NK-92 (cell line): ENCODE results near the gene TPH2.

Source experiments
- DNase-seq: peaks from one replicate; lab custom pipeline; 2025; ENCODE audit not compliant: unreplicated experiment; lab: John Stamatoyannopoulos, UW

The TPH2 gene

DNA sequence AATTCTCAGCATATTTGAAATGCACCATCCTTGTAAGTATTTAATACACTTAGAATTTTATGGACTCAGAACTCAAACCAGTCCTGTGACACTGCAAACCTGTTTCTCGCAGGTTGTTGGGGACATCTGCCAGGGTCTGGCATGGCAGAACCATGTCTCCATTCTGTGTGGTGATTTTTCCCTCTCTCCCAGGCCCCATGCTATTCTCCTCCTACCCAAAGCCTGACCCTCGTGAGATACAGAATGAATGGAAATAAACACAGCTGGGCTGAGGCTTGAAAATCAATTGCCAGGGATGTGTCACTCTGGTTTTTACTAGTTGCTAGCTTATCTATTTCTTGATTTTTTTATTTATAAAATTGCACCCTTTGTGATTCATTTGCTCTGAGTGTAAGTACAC lies 19.8 kb downstream of the TPH2 start:
- no peak for DNase-seq

DNA sequence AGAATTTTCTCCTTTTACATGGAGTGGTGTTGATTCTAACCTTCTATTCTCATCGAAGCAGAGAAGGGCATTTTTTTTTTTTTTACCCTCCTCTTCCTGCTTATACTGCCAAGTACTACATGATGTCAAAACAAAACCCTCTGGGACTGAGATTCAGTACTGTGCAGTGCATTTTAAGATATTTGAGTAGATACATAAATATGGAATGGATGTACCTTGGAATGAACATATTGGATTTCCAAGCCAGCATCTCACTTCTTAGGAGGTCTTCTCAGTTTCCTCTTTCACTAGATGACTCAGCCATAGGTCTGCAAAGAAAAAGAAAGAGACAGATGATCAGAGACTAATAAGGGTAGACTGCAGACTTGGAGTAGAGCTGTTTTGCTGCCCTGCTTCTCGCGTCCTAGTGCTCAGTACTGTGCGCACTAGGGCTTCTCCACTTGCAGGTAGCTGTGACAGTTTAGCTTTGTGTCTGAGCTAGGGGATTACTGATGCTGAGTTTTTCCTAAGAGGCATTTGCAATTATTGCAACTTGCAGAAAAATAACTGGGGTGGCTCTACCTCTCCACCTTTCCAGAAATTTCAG lies 20.4 kb downstream of the TPH2 start:
- no peak for DNase-seq

DNA sequence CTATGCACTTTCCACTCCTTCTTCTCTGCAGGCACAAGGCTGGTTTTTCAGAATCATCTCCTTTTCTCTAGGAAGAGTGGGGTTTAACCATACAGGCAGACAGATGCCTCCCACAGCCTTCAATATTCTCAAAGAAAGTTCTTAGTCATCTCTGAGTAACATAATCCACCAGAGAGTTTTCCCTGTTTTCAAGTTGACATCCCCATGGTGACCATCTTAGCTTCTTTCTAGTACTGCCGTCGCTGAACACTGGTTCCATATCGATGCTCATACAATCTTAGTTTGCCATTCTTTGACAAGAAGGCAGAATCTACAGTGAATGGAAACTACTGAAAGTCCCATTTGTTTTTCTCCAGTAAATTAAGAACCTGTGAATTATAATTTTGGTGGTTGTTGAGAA lies 28.6 kb downstream of the TPH2 start:
- DNase-seq = no peak

DNA sequence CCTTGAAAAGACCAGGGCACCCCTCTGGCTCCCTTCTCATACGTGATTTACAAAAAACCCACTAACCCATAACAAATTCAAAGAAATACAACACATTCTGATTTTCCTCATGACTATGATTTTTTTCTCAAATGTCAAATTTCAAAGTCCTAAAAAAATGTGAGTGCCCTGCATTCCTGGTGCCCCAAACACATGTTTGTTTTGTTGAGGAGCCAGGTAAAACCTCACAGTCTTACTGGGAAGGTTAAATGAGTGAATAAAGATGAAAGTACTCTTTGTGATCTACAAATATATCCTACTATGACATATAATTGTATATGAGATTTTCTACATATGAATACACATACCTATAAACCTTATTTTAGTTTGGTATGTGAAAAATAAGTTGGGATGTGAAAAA lies 30.7 kb downstream of the TPH2 start:
- no peak for DNase-seq

DNA sequence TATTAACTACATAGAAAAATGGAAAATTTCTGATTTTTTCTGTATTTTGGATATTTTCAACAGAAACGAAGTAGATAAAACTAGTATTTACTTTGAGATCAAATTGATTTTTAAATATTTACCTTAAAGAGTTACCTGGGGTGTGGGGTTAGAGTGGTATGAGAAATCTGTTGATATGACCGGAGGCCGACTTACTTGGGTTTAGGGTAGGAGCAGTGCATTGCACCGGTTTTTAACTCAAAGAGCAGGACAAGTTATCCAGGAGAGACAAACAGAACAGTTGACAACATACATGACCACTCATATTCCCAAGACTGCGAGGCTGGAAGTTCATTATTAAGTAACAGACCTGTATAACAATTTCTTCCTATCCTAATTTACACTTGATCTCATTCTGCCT lies 31.4 kb downstream of the TPH2 start:
- DNase-seq = no peak

DNA sequence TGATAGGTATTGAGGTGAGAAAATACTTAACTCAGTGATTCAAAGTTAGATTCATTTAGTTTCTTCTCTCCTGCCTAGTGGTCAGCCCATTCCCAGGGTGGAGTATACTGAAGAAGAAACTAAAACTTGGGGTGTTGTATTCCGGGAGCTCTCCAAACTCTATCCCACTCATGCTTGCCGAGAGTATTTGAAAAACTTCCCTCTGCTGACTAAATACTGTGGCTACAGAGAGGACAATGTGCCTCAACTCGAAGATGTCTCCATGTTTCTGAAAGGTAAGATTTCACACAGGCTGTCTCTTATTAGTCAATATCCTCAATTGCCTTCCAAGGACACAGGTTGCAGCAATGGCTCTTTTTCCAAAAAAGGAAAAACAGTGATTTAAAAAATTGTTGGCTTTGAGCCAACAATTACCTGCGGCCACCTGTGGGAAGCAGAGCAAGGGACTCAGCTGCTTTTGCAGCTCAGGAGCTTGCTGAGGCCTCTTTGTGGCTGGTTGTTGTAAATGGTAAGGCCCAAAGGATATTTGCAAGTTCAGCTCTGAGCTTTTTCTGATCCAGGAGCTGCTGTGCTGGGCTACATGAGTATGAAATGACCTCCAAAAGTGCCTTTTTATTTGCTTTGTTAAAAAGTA lies 33.9 kb downstream of the TPH2 start:
- no peak for DNase-seq

DNA sequence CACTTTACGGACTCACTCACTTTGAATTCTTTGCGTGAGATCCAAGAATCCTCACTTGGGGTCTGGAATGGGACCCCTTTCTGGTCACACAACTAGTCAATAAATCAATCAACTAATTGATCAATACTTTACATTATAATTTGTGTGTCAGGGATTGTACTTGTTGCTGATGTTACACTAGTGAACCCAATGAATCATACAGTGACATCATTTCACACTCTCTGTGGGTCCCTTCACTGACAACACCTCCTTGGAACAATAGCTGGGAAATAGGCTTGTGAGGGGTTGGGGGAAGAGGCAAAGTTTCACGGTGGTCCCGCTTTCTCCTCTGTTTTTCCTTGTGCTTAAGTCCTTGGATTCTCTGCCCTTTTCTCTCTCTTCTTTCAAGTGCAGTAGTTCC lies 35.0 kb downstream of the TPH2 start:
- DNase-seq = no peak

DNA sequence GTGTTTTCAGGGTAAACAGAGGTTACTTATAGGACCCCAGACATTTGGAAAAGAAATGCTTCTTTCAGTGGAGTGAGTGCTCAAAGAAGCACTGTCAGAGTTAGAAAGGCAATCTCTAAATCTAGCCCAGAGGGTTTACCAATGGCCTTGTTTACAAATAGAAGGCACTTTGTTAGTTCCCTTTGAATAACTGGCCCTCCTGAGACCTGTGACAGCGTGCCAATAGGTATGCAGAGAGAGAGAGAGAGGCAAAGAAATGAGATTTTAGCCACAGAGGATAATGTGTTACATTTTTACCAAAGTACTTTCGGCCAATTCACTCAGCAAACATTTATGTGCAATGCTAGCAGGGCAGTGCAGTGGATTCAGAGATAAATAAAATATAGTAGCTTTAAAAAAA lies 41.9 kb downstream of the TPH2 start:
- no peak for DNase-seq

DNA sequence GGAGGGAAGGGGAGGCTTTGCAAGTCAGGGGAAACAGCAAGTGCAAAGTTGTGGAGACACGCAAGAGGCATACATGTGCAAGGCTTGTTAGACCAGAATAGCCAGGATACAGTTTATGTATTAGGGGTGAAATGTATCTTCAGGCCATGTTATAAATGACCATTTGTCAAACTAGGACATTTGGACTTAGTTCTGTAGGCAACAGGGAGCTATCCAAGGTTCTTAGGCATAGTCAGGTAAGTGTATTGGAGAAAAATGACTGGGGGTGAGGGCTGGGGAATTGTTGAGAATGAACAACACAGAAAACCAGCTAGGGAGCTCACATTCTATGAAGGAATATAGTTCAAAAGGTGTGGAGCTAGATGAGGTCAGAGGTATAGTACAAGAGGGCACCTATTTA lies 42.5 kb downstream of the TPH2 start:
- DNase-seq = no peak

DNA sequence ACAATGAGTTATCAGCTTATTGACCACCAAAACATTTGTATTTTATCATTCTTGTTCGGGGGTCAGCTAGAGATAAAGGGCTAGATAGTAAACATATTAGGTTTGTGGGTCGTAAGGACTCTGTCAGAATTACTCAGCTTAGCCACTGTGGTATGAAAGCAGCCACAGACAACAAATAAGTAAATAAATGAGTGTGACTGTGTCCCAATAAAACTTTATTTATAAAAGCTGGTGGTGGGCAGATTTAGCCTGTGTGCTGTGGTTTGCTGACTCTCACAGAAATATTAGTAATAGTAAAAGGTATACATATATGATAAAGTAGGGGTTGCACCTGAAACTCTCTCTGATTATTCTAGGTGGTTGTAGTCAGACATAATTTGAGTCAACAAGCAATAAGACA lies 56.1 kb downstream of the TPH2 start:
- DNase-seq = no peak

DNA sequence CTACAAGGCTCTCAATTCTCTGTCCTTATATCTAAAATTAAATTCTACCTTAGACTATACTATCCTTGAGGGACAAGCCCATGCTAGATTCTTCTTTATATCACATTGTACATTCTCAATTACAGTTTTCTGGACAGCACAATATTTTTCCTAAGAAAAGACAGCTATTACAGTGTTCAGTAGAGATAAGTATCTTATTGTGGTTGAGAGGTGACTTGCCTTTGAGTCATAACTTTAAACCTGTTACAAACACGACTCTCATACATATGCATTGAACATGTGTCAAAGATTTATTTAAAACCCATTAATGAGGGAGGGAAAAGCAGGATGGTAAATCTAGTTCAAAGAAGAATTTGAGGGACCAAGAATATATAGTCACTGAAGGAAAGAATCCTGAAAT lies 61.1 kb downstream of the TPH2 start:
- DNase-seq = no peak

DNA sequence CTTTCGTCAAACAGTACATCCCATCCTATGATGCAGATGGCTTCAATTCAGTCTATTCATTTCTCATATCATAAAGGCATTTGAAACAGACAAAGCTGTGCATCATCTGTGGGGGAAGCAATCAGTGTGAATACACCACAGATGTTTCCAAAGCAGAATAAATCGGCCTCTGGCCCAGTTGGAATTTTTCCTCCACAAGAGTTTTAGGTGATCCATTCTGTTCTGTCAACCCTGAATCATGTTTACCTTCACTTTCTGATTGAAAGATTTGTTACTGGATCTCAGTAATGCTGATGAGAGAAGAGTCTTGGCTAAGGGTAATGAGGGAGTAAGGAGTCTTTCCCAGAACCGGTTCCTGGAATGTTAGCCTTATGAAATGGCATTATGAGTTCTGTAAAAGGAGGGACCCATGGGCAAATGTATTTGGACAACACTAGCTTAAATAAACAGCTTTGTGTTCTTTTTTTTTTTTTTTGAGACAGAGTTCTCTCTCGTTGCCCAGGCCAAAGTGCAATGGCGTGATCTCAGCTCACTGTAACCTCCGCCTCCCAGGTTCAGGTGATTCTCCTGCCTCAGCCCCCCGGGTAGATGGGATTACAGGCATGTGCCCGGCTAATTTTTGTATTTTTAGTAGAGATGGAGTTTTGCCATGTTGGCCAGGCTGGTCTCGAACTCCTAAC lies 62.5 kb downstream of the TPH2 start:
- DNase-seq = no peak

DNA sequence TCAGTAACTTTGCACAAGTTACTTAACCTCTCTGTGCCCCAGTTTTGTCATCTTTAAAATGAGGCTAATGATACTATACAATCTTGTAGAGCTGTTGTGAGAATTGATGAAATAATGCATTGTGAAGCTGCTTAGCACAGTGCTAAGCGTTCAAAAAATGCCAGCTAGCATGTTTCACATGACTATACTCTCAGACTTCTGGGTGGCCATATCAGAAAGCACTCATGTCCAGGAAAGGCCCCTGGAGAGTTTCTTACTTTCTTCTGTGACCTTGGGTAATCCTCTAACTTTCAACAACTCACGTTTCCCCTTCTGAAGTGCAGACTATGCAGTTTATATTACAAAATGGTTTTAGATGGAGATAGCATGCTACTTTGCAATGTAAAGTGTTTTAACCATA lies 68.1 kb downstream of the TPH2 start:
- no peak for DNase-seq

DNA sequence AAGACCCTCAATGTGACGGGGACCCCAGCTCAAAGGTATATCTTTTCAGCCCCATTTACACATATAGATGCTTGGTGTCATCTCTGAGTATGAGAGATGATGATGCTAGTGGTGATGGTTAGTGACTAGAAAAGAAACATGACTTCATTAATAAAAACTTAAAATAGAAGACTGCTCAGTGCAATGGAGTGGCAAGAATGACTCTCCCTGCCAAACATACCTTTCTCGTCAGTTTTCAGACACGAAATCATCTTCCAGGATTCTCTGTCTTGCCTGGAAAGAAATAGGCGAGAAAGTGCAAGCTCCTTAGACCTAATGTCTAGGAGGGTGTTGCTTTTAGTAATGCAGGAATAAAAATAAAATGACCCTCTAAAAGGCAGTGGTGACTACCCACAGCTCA lies 71.7 kb downstream of the TPH2 start:
- DNase-seq = no peak

DNA sequence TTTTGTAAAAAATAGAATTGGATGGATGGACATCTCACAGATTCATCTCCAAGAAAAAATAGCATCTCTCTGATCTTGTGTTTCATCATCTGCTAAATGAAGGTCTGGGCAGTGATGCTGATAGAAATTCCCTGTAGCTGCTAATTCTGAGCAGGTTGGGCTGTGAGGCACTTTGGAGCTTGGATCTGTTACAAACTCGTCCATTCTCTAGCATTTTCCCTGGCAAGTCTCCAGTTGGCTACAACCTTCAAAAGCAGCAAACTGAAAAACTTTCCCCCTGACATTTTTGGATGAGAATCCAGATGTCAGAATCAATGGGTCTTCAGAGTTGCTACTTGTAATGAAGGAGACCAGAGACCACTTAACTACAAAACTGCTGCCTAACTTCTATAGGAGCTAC lies 72.7 kb downstream of the TPH2 start:
- DNase-seq = no peak

DNA sequence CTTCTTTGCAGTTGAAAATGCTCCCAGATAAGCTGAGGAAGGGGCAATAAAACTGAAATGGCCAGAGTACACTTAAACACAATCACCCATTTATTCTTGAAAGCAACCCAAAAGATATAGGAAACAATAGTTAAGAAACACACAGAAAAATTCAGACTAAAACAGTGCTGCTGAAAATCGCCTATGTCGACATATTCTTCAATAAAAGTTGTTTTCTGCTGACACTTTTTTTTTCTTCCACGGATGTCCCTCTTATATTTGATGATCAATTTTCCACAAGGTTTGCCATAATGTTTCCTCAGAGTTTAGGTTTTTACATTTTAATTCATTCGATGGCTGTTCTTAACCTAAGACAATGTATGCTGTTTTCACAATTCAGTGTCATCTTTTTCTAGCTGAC lies 74.2 kb downstream of the TPH2 start:
- no peak for DNase-seq

DNA sequence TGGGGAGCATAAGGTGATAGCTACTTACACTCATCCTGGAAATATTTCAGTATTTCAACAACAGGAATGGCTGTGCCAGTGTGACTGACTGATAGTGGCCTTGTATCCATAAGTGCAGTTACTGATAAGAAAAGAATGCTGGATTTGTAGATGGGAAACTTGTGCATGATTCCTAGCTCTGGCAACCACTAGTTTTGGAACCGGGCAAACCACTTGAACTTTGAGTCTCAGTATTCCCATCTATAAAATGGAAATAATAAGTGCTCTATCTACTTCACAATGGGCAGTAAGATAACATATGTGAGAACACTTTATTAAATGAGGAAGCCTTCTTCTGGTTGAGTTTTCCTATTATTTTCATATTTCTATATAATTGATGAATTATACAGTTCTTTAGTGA lies 77.2 kb downstream of the TPH2 start:
- no peak for DNase-seq

DNA sequence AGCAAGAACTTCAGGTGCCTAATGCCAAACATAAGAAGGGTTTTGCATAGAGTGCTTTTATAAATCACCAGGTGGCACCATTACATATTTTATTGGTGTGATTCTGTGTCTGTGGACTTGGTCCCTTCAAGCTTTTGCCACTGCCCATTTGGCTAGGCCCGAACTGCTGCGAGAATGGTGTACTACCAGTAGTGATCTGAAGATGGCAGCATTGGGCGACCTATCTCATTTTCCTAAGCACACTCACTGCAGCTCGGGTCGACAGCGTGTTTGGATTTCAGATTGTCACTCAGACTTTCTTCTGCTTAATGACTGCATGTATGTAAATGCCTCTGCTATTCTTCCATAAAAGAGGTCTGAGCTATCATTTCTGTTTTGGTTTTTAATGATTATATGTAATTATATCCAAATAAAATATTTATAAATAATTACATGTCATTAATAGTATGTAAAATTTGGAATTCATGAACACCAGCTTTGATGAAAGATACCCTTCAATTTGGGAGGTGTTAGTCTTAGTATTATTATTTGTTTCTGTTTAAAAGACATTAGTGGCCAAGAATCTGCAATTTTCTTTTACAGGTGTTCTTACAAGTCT lies 78.5 kb downstream of the TPH2 start:
- no peak for DNase-seq

DNA sequence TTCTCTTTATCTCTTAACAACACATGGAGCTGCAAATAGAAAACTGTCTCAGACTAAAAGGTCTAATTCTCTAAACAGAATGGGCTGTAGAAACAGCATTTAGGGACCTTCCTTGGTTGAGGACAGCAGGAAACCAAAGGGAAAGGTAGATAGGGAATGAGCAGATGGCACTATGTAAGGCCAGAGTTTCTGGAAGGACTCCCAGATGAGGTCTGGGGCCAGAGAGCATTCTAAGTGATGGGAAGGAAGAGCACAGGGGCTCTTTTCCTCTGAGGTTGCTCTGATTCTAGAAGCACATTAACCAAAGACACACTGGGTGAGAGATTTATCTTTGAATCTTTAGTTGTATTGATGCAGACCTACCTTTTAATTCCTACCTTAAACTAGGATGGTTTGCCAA lies 79.4 kb downstream of the TPH2 start:
- DNase-seq = no peak

DNA sequence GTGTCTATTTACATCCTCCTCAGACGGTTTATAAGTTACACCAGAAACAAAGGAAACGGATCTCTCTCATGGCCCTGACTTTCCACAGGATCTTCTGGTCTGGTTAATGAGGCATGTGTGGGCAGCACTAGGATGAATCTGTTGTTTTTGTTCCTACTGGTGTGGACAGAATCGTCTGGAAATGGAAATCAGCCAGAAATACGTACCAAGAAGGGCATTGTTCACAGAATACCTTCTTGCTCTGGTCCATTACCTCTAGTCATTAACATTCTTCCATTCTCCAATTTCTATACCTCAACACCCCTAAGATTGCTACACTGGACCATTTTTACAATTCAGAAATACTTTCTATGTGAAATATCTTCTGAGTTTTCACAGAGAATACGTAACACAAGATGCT lies 86.0 kb downstream of the TPH2 start:
- DNase-seq = no peak

DNA sequence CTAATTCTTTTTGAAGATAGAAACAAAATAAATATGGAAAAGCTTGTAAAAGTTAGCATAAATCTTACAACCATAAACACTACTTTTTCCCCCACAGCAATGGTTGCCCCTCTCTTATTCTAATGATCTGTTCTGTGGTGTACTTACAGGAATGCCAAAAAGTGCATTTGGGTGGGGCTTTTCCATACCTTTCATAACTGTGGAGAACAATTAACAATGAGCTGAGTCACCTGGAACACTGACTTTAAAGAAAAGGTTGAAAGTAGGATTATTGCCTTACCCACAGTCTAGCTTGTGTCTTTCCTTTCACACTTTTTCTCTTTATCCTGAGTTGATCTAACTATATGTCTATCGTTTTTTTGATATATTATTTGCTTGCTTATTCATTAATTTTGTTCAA lies 86.9 kb downstream of the TPH2 start:
- no peak for DNase-seq

DNA sequence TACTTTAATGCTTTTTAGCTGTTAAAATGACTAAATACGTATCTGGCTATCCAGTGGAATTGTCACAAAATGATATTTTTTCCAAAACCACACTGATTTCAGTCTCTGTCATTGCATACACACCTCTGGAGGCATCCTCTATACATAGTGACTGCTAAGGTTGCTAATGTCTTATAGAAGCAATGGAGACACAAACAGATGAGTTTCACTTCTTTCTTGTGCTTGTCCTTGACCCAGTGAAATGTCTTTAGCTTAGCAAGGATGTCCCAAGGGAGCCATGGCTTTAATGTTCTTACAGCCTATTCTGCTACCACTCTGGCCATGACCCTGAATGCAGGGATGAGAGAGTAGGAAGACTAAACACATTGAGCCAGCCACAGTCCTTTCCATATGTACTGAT lies 90.3 kb downstream of the TPH2 start:
- no peak for DNase-seq

DNA sequence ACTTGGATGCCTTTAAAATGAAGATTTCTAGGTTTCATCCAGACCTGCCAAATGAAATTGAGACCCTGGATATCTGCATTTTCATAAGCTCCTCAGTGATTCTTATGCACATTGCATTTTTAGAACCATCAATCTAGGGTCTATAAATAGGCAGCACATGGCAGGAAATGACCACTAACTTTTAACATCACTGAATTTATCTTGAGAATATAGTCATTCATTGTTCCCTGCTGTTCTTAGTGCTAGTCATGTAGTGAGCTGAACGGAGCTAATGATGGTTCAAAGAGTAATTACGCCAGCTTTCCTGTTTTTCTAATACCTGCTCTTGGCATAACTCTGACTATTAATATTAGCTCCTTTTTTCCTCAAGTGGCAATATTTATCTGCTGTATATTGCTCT lies 91.6 kb downstream of the TPH2 start:
- no peak for DNase-seq
